HepG2 (cell line): ENCODE results near the gene LNPK. TPM values are rescaled to one million over a fixed set of nuclear protein-coding genes. Genes with fewer than 3 reads are reported as not detected.
"Not testable (repeated sequence)": the region's sequence is repeated elsewhere in the genome, so short reads cannot be mapped to it uniquely, and the experiment has no call there.

Source experiments
- EP300 ChIP-seq, 3 experiments: sonication (generic) in 1 of 3; formaldehyde crosslinking in 1 of 3; IDR thresholded peaks; 2 replicates each; pipeline versions ENCODE4 v1.5.1 to v1.6.1; 2011 to 2020; ENCODE audit warnings: low read depth in 2 of 3, low read length in 2 of 3, borderline replicate concordance in 1 of 3, improper control_type of control experiment in 1 of 3, mild to moderate bottlenecking in 1 of 3, missing genetic modification reagents in 1 of 3, moderate library complexity in 1 of 3
- ETV5 ChIP-seq: IDR thresholded peaks from 2 replicates; pipeline ENCODE4 v1.6.1; 2018; ENCODE audit warnings: missing biosample characterization, missing genetic modification reagents, inconsistent platforms, borderline replicate concordance
- MAX ChIP-seq: IDR thresholded peaks from 2 replicates; pipeline ENCODE4 v1.6.1; 2012; ENCODE audit warnings: inconsistent platforms
- MEIS2 ChIP-seq: sonication (generic); formaldehyde crosslinking; IDR thresholded peaks from 2 replicates; pipeline ENCODE4 v1.9.0; 2021; ENCODE audit warnings: mild to moderate bottlenecking, missing genetic modification reagents
- POLR2G ChIP-seq: fragments of 200-400 bp; formaldehyde crosslinking; IDR thresholded peaks from 2 replicates; pipeline ENCODE4 v1.6.1; 2018; ENCODE audit warnings: mild to moderate bottlenecking, low read depth, low read length, moderate library complexity
- RARA ChIP-seq: IDR thresholded peaks from 2 replicates; pipeline ENCODE4 v1.6.1; 2016; ENCODE audit warnings: missing genetic modification reagents, missing compliant biosample characterization
- SMAD1 ChIP-seq: sonication (generic); formaldehyde crosslinking; IDR thresholded peaks from 2 replicates; pipeline ENCODE4 v1.4.0; 2020; ENCODE audit warnings: missing genetic modification reagents, low read depth, mild to moderate bottlenecking, borderline replicate concordance
- ZBTB40 ChIP-seq, 2 experiments: fragments of 450-650 bp in 1 of 2; sonication (generic) in 1 of 2; formaldehyde crosslinking in 1 of 2; IDR thresholded peaks; 2 replicates each; pipeline versions ENCODE4 v1.6.1 to v1.8.0; 2016 to 2022; ENCODE audit warnings: antibody characterized with exemption in 1 of 2, mild to moderate bottlenecking in 1 of 2, missing genetic modification reagents in 1 of 2
- ZNF143 ChIP-seq: sonication (generic); formaldehyde crosslinking; IDR thresholded peaks from 2 replicates; pipeline ENCODE4 v1.4.0; 2020; ENCODE audit warnings: missing genetic modification reagents
- ZNF547 ChIP-seq: sonication (generic); formaldehyde crosslinking; IDR thresholded peaks from 2 replicates; pipeline ENCODE4 v1.5.1; 2020; ENCODE audit warnings: mild to moderate bottlenecking, missing genetic modification reagents
- ZNF629 ChIP-seq: sonication (generic); formaldehyde crosslinking; conservative IDR thresholded peaks from 2 replicates; pipeline ENCODE4 v1.5.0; 2020; ENCODE audit warnings: missing genetic modification reagents
- ZNF704 ChIP-seq: sonication (generic); formaldehyde crosslinking; IDR thresholded peaks from 2 replicates; pipeline ENCODE4 v1.8.1; 2023; ENCODE audit warnings: mild to moderate bottlenecking, inconsistent platforms, moderate library complexity, missing genetic modification reagents, borderline replicate concordance
- ZNF713 ChIP-seq: sonication (generic); formaldehyde crosslinking; IDR thresholded peaks from 2 replicates; pipeline ENCODE4 v1.4.0; 2020; ENCODE audit warnings: mild to moderate bottlenecking, missing genetic modification reagents
- ZNF773 ChIP-seq: sonication (generic); formaldehyde crosslinking; IDR thresholded peaks from 2 replicates; pipeline ENCODE4 v1.4.0; 2020; ENCODE audit warnings: missing genetic modification reagents, borderline replicate concordance
- polyA plus RNA-seq, 8 experiments: library from polyadenylated mRNA; depleted of rRNA in 3 of 8; stranded (reverse) in 7 of 8; unstranded in 1 of 8; fragments of >200 nt; fragmentation: Illumina TruSeq in 4 of 8; extraction: Trizol in 4 of 8; gene quantifications; 2 replicates each; pipeline versions ENCODE4 v1.2.1 to v1.2.3, GENCODE V29; 2011 to 2016; ENCODE audit warnings: low read depth in 4 of 8, missing spikeins in 1 of 8, mixed read lengths in 1 of 8; ENCODE audit not compliant: insufficient read depth in 1 of 8
- total RNA-seq, 5 experiments: library from RNA; depleted of rRNA; stranded (reverse); fragments of >200 nt; fragmentation: Illumina TruSeq; extraction: Trizol; gene quantifications; 2 replicates each; pipeline ENCODE4 v1.2.3, GENCODE V29; 2016; ENCODE audit warnings: low read depth in 1 of 5

Gene LNPK
- total and polyA plus RNA-seq, 2 of the 13 experiments (the other 11 are each of a cell fraction or from before 2014, with no cell fraction given): 25.4 to 26.1 TPM

- TF ChIP-seq SMAD1 (0 out of 2 replicates have a peak, but pooled peaks have one; percentile 83), MEIS2 (CRISPR knock-in tag) (peak; percentile 54; the same call in 1 of the 2 replicates), ZNF713 (CRISPR knock-in tag) (peak; percentile 87; the same call in 1 of the 2 replicates), RARA (CRISPR knock-in tag) (peak; percentile 39), EP300 (IDR thresholded peaks at IDR 0.05; ENCODE audit: low read depth in 2 of 2, low read length in 2 of 2) (peak in 1 of 2 experiments; percentile 73; a peak in 2 of 4 replicates), ZNF704 (0 out of 2 replicates have a peak, but pooled peaks have one; percentile 60), ZNF547 (CRISPR knock-in tag) (0 out of 2 replicates have a peak, but pooled peaks have one; percentile 10), ZBTB40 (CRISPR knock-in tag; IDR thresholded peaks at IDR 0.05) (0 out of 2 replicates have a peak, but pooled peaks have one; percentile 28), ZNF773 (0 out of 2 replicates have a peak, but pooled peaks have one; percentile 30), ETV5 (CRISPR knock-in tag) (peak; percentile 45; the same call in 1 of the 2 replicates), ZNF143 (peak; percentile 14; the same call in 1 of the 2 replicates), MAX (peak; percentile 67), ZNF629 (peak; percentile 36), POLR2G (peak; percentile 74)
- not testable (repeated sequence) for TF ChIP-seq EP300 (CRISPR knock-in tag; IDR thresholded peaks at IDR 0.05; ENCODE audit: borderline replicate concordance); ZBTB40 (IDR thresholded peaks at IDR 0.05)
Observed at GRCh38 chr2:175913849-175914743, 88.0 kb downstream of the LNPK start (continued).
